Choroid plexus epithelial cell (primary cell): ENCODE data around the gene MFN1.
A peak's percentile ranks its signal among the peaks of the same experiment; 100 is the strongest.
"Not testable (repeated sequence)": the region's sequence is repeated elsewhere in the genome, so short reads cannot be mapped to it uniquely, and the experiment has no call there.

ENCODE experiments used
- DNase-seq: peaks from one replicate; pipeline ENCODE4 v3.0.0-alpha.2; 2010; ENCODE audit warnings: low read depth
- H3K4me3 ChIP-seq: 2 replicates; pipeline ENCODE4 v1.5.1; 2011; ENCODE audit warnings: low read depth, mild to moderate bottlenecking, control low read depth, low read length, moderate library complexity
- TF ChIP-seq, protein P1 (sequence below): conservative IDR thresholded peaks from 2 replicates; pipeline ENCODE4 v1.5.1; 2011; ENCODE audit warnings: low read depth, mild to moderate bottlenecking, control low read depth, inconsistent platforms, low read length, moderate library complexity

MFN1 gene

DNA sequence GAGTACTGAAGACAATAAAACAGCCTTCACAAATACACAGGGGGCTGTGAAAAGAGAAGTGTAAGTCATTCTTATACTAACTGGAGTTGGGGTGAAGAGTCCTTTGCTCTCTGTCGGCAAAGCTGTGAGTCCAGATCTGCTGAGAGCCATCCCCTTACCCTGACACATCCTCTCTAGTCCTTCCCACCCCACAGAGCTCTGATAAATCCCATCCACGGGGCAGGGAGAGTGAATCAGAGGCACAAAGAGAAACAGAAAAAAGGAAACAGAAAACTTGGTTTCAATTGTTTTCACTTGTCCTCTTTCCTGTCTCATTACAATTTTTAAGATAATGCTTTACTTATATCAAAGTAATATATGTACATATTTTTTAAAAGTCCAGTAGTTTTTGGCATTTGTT, 42.9 kb upstream of the MFN1 start:
- H3K4me3 ChIP-seq = no peak overlapping the region
- DNase-seq = no peak
- TF ChIP-seq, protein P1, sequence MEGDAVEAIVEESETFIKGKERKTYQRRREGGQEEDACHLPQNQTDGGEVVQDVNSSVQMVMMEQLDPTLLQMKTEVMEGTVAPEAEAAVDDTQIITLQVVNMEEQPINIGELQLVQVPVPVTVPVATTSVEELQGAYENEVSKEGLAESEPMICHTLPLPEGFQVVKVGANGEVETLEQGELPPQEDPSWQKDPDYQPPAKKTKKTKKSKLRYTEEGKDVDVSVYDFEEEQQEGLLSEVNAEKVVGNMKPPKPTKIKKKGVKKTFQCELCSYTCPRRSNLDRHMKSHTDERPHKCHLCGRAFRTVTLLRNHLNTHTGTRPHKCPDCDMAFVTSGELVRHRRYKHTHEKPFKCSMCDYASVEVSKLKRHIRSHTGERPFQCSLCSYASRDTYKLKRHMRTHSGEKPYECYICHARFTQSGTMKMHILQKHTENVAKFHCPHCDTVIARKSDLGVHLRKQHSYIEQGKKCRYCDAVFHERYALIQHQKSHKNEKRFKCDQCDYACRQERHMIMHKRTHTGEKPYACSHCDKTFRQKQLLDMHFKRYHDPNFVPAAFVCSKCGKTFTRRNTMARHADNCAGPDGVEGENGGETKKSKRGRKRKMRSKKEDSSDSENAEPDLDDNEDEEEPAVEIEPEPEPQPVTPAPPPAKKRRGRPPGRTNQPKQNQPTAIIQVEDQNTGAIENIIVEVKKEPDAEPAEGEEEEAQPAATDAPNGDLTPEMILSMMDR = no peak

GRCh38 chr3:179307362-179307761, 40.1 kb upstream of the MFN1 start:
- not testable (repeated sequence) for DNase-seq

DNA sequence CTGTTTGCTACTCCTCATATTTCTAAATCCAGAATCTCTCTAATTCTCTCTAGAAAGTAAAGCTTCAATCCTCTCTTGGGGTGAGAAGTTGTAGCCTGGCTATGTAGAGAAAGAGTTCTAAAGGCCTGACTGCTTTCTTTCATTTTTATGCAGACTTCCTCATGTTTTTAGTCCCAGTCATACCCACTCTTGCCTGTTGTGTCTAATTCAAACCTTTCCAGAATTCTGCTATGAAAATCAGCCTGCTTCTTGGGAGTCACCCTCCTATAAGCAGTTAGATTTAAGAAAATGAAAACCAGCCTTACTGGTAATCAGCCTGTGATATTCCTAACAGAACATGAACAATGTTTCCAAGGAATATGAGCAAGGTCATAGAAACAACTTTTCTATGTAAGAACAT, 39.5 kb upstream of the MFN1 start:
- TF ChIP-seq, protein P1 = no peak

More at GRCh38 chr3:179307362-179307761, 40.1 kb upstream of the MFN1 start:
- H3K4me3 ChIP-seq = not testable (repeated sequence)

GRCh38 chr3:179309225-179310078, 38.1 kb upstream of the MFN1 start:
- TF ChIP-seq, protein P1 = no peak
- no peak for DNase-seq
- H3K4me3 ChIP-seq = no peak overlapping the region

More for the DNA sequence above, 39.5 kb upstream of the MFN1 start:
- no peak for DNase-seq
- no peak overlapping the region for H3K4me3 ChIP-seq

GRCh38 chr3:179318876-179319275, 28.6 kb upstream of the MFN1 start:
- no peak overlapping the region for H3K4me3 ChIP-seq
- no peak for DNase-seq
- TF ChIP-seq, protein P1 = no peak

DNA sequence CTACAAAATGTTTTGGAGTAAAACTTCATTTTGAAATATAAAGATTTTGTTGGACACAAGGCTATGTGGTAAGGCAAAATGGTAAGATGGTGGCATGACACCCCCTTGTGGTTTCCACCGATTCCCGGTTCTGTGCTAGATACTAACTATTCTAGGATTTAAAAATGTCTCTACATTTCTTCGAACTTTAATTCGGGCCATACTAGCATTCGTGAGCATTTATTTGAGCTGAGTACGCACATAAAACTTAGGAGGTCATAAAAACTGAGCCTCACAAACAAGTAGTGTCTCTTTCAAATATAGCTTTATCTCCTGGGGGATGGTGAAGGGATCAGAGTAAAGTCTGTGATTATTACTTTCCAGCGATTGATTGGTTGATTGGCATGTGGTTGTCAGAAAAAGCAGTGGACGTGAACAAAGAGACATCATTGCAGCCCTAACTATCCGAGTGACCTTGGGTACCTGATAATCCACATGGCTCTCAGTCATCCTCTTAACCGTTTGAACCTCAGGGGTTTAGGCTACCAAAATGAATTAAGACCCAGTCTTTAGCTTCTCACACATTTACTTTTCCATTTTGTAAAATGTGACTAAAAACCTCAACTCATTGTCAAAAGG, 25.7 kb upstream of the MFN1 start:
- DNase-seq = peak; percentile 77
- TF ChIP-seq, protein P1 = peak; percentile 78
- H3K4me3 ChIP-seq = peak overlapping the region; percentile 90

GRCh38 chr3:179322286-179323196, 25.0 kb upstream of the MFN1 start, which contains the start of gene ZNF639:
ZNF639 (plus strand) TSS chr3:179323031; CDS start chr3:179328294, 5,263 bp downstream.
- DNase-seq = peak; percentile 85
- H3K4me3 ChIP-seq = peak within 1 kb of the TSS; percentile 90
- TF ChIP-seq, protein P1 = peak; percentile 59
